GM18507 (cell line): ENCODE measurements around the gene BIVM.
A peak's percentile ranks its signal among the peaks of the same experiment; 100 is the strongest.

Experiments
- DNase-seq: peaks from one replicate; pipeline ENCODE4 v3.0.0; 2011; ENCODE audit warnings: low read depth; ENCODE audit not compliant: insufficient read length; ENCODE audit errors: extremely low spot score
- FAIRE-seq: peaks from 2 replicates; lab custom pipeline; 2011; peaks lifted over from hg19 to GRCh38; lab: Jason Lieb, UNC

BIVM gene

DNA sequence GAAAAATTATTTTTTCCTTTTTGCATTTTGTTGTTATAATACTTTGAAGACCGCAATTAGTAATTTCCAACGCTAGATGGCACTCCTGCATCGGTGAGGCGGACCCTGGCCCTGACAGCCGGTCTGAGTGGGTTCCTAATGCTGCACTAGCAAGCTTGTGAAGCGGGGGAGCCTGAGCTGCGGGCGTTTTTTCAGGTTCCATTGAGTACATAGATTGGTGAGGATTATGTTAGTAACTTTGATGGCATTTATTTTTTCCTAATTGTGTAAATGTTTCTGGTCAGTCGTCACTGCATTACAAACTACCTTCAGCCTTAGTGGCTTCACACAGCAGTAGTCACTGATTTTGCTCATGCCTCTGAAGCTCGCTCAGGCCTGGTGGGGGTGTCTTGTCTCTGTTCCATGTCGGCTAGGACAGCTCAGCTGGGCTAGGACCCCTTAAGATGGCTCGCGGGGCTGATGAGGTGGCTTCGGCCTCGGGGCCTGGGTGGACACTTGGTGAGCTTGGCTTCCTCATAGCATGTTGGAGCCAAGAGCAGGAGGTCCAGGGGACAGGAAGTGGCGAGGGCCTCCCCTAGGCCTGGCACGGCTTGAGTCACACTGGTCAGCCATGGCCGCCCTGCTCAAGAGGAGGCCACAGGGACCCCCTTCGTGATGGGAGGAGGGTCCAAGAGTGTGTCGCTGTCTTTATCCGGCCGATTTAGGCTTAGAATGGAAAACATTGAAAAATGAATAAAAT is 71.9 kb downstream of the BIVM start:
- FAIRE-seq (peak; percentile 87), DNase-seq (peak; percentile 33)

- DNase-seq = no peak
- peak; percentile 41 for FAIRE-seq
Observed at GRCh38 chr13:102872131-102872530, 73.2 kb downstream of the BIVM start.

DNA sequence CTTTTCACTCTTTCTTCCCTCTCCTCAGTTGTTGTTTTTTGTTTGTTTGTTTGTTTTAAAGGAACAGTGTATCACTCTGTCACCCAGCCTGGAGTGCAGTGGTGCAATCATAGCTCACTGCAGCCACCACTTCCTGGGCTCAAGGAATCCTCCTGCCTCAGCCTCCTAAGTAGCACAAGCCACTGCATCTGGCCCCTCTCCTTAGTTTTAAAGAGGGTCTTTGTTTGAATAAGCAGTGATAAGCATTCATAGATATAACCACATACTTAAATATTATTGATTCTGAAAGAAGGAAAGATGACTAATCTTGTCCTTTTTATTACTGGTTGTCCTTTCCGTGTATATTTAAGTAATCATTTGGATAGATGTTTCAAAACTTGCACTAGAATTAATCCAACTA is 73.6 kb downstream of the BIVM start:
- FAIRE-seq = no peak
- DNase-seq = no peak

- DNase-seq = no peak
- no peak for FAIRE-seq
Observed at GRCh38 chr13:102873653-102874052, 74.7 kb downstream of the BIVM start.

DNA sequence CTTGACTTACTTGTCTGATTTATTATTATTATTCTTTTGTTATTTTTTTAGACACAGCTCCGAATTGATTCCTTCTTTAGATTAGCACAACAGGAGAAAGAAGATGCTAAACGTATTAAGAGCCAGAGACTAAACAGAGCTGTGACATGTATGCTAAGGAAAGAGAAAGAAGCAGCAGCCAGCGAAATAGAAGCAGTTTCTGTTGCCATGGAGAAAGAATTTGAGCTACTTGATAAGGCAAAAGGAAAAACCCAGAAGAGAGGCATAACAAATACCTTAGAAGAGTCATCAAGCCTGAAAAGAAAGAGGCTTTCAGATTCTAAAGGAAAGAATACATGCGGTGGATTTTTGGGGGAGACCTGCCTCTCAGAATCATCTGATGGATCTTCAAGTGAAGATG is 76.3 kb downstream of the BIVM start:
- FAIRE-seq = peak; percentile 41

DNA sequence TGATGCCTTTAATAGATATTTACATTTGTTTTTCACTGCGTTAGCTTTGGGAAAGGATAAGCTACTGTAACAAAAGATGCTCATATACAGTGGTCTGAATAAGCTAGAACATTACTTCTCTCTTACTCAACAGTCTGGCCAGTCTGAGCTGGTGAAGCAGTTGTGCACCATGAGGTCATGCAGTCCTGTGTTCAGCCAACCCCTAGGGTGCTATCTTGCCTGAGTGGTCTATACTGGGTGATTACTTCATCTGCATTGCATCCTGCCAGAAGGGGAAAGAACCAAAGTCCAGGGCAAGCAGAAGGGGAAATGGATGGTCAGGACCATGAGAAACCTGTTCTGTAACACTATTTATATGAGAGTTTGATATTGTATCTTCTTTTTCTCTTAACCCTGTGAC is 78.4 kb downstream of the BIVM start:
- DNase-seq (no peak), FAIRE-seq (no peak)

More for the DNA sequence above, 76.3 kb downstream of the BIVM start:
- DNase-seq = no peak

DNA sequence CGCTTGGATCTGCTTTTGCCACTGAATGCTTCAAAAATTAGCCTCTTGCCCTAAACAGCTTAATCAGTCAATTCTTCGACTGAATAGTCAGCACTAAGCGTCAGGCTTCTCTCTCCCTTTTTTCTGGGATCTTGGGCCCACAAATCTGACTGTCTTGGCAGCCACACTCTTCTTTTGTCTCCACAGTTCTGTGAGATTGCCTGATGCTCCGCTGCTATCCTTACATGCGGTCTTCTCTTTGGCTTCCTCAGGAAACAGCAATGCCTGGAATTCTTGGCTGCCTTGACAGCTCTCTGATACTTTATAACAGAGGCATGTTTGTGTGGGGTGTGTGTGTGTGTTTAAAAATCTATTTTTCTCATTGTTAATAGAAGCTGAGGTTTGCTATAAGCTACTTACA is 79.6 kb downstream of the BIVM start:
- DNase-seq (no peak), FAIRE-seq (no peak)

DNA sequence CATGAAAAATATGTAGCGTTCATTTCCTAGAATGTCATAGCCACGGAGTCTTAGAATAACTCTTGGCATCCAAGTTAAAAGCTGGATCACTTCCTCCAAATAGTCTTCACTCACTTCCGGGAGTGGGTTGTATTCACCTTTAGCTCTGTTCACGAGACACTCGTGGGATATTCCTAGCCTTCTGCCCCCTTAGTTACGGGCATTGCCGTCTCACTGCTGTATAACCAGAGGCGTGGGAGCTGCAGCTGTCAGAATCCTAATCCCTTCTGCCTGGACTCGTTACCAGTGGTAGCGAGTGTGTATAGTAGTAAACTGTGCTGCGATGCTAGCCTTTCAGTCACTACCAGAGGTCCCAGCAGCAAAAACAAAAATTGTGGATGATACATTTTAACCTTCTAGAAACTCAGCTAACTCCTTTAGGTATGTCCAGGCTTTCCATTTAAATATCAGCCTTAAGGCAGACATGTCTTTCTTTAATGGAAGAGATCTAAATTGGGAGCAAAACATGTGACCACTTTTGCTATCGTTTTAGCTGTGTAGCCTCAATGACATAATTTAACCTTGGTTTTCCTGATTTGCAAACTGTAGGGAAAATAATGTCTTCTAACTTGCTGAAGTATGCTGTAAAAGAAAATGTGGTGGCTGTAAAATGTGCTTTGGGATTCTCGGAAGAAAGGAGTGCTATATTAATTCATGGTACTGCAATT is 81.0 kb downstream of the BIVM start:
- no peak for DNase-seq
- FAIRE-seq = peak; percentile 21

GRCh38 chr13:102881819-102882686 is 83.1 kb downstream of the BIVM start:
- no peak for DNase-seq
- no peak for FAIRE-seq
